HepG2 (cell line): ENCODE data around the gene ENTREP3. TPM values are rescaled to one million over a fixed set of nuclear protein-coding genes. Genes with fewer than 3 reads are reported as not detected.

ENCODE experiments used
- ATAC-seq: fragments of 200-7000 bp; cut with Tn5 transposase; 3 replicates; pipeline ENCODE4 v1.9.1; 2020; ENCODE audit warnings: mild to moderate bottlenecking, moderate library complexity
- BruUV-seq: library from RNA; stranded (reverse); fragments of 400-500 nt; replicated peaks from 2 replicates; lab custom pipeline; 2021; lab: Mats Ljungman, UMichigan
- CTCF ChIA-PET: fragments of 300-600 bp; formaldehyde crosslinking; extraction: SDS; loops from one replicate; lab custom pipeline; 2021; ENCODE audit warnings: low total read pairs, inconsistent platforms, low intra/inter-chr PET ratio; lab: Yijun Ruan, JAX
- POLR2A ChIA-PET: fragments of 350-600 bp; sonication (Branson Sonifier 250); formaldehyde crosslinking; loops from one replicate; lab custom pipeline; 2020; ENCODE audit warnings: antibody characterized with exemption, inconsistent platforms; lab: Yijun Ruan, JAX
- DNase-seq: peaks from one replicate; pipeline ENCODE4 v3.0.0-alpha.2; 2015; ENCODE audit warnings: low spot score
- FAIRE-seq: peaks from 3 replicates; lab custom pipeline; 2011; peaks lifted over from hg19 to GRCh38; lab: Jason Lieb, UNC
- H2AFZ ChIP-seq: one replicate; pipeline ENCODE4 v1.6.1; 2011; ENCODE audit warnings: low read length, inconsistent platforms
- H3K27ac ChIP-seq: fragments of 300-600 bp; 3 replicates; pipeline ENCODE4 v1.8.0; 2011; ENCODE audit warnings: mixed run types, mild to moderate bottlenecking, mixed read lengths, low read length, inconsistent platforms; ENCODE audit not compliant: insufficient read depth; ENCODE audit errors: extremely low read length
- H3K27me3 ChIP-seq, 2 experiments: fragments of 200-600 bp in 1 of 2; 2 replicates in 1 of 2; 3 replicates in 1 of 2; pipeline versions ENCODE4 v1.6.0 to v1.8.0; 2011; ENCODE audit warnings: low read length in 2 of 2, mild to moderate bottlenecking in 2 of 2, moderate library complexity in 2 of 2, inconsistent platforms in 1 of 2; ENCODE audit not compliant: insufficient read depth in 2 of 2, control insufficient read depth in 1 of 2
- H3K36me3 ChIP-seq, 2 experiments: fragments of 200-600 bp in 1 of 2; replicated peaks in 1 of 2; 2 replicates in 1 of 2; 3 replicates in 1 of 2; pipeline versions ENCODE4 v1.5.1 to v1.8.0; 2011; ENCODE audit warnings: low read length in 2 of 2, inconsistent platforms in 1 of 2; ENCODE audit not compliant: insufficient read depth in 2 of 2, control insufficient read depth in 1 of 2
- H3K4me1 ChIP-seq: 2 replicates; pipeline ENCODE4 v1.5.1; 2012; ENCODE audit warnings: low read length, inconsistent platforms; ENCODE audit not compliant: insufficient read depth
- H3K4me2 ChIP-seq: 2 replicates; pipeline ENCODE4 v1.6.0; 2011; ENCODE audit warnings: low read depth, low read length, inconsistent platforms
- H3K4me3 ChIP-seq, 3 experiments: fragments of 200-600 bp in 1 of 3; sonication (generic), shearing (Covaris generic) in 1 of 3; replicated peaks in 1 of 3; 2 replicates each; pipeline ENCODE4 v1.5.1; 2011 to 2016; ENCODE audit warnings: low read length in 3 of 3, inconsistent platforms in 2 of 3, low read depth in 2 of 3, mild to moderate bottlenecking in 2 of 3, control low read depth in 1 of 3, mixed read lengths in 1 of 3; ENCODE audit not compliant: insufficient read depth in 1 of 3
- H3K79me2 ChIP-seq: one replicate; pipeline ENCODE4 v1.6.1; 2011; ENCODE audit warnings: low read length, inconsistent platforms; ENCODE audit not compliant: insufficient read depth
- H3K9ac ChIP-seq: 2 replicates; pipeline ENCODE4 v1.6.0; 2011; ENCODE audit warnings: mild to moderate bottlenecking, low read depth, low read length, inconsistent platforms; ENCODE audit not compliant: insufficient read depth
- H3K9me3 ChIP-seq: 2 replicates; pipeline ENCODE4 v1.5.1; 2012; ENCODE audit warnings: mild to moderate bottlenecking, low read length
- H4K20me1 ChIP-seq: 2 replicates; pipeline ENCODE4 v1.6.0; 2011; ENCODE audit warnings: inconsistent platforms, mild to moderate bottlenecking, low read length, moderate library complexity; ENCODE audit not compliant: insufficient read depth
- CEBPB ChIP-seq: IDR thresholded peaks from 2 replicates; pipeline ENCODE4 v1.6.1; 2011; ENCODE audit warnings: low read depth, low read length, improper control_type of control experiment, borderline replicate concordance
- ELF4 ChIP-seq: sonication (generic); formaldehyde crosslinking; IDR thresholded peaks from 2 replicates; pipeline ENCODE4 v1.5.0; 2020; ENCODE audit warnings: missing genetic modification reagents, mild to moderate bottlenecking, moderate library complexity, borderline replicate concordance
- TBX3 ChIP-seq: fragments of 450-650 bp; IDR thresholded peaks from 2 replicates; pipeline ENCODE4 v1.6.1; 2017; ENCODE audit warnings: antibody characterized with exemption, mild to moderate bottlenecking, inconsistent platforms, borderline replicate concordance
- ZFP36L2 ChIP-seq: sonication (generic); formaldehyde crosslinking; IDR thresholded peaks from 2 replicates; pipeline ENCODE4 v1.4.0; 2020; ENCODE audit warnings: missing genetic modification reagents
- ZNF772 ChIP-seq: sonication (generic); formaldehyde crosslinking; IDR thresholded peaks from 2 replicates; pipeline ENCODE4 v1.5.0; 2020; ENCODE audit warnings: mild to moderate bottlenecking, missing genetic modification reagents
- WGBS: methylation state at CpG from one replicate; pipeline ENCODE4 v1.1.6; 2017; ENCODE audit warnings: low lambda C conversion rate; 5-methylcytosine and 5-hydroxymethylcytosine counted together
- in situ Hi-C: cut with HindIII; loops from 2 replicates; pipeline ENCODE4 v1.10.0; 2017; ENCODE audit warnings: low pct_unique_long_range_greater_than_20kb; ENCODE audit not compliant: extremely low pct_ligation_motif_present
- intact Hi-C: fragments of 100-400 bp; cut with micrococcal nuclease; formaldehyde crosslinking; loops from one replicate; pipeline ENCODE4 v1.10.0; 2022; ENCODE audit not compliant: unreplicated experiment
- polyA plus RNA-seq, 8 experiments: library from polyadenylated mRNA; depleted of rRNA in 3 of 8; stranded (reverse) in 7 of 8; unstranded in 1 of 8; fragments of >200 nt; fragmentation: Illumina TruSeq in 4 of 8; extraction: Trizol in 4 of 8; gene quantifications; 2 replicates each; pipeline versions ENCODE4 v1.2.1 to v1.2.3, GENCODE V29; 2011 to 2016; ENCODE audit warnings: low read depth in 4 of 8, missing spikeins in 1 of 8, mixed read lengths in 1 of 8; ENCODE audit not compliant: insufficient read depth in 1 of 8
- total RNA-seq, 5 experiments: library from RNA; depleted of rRNA; stranded (reverse); fragments of >200 nt; fragmentation: Illumina TruSeq; extraction: Trizol; gene quantifications; 2 replicates each; pipeline ENCODE4 v1.2.3, GENCODE V29; 2016; ENCODE audit warnings: low read depth in 1 of 5
- TF ChIP-seq, protein P1 (sequence below): sonication (generic); formaldehyde crosslinking; IDR thresholded peaks from 2 replicates; pipeline ENCODE4 v1.5.1; 2020; ENCODE audit warnings: missing genetic modification reagents, mild to moderate bottlenecking, borderline replicate concordance
- TF ChIP-seq, protein P2 (sequence below): sonication (generic); formaldehyde crosslinking; IDR thresholded peaks from 2 replicates; pipeline ENCODE4 v1.5.0; 2020; ENCODE audit warnings: mild to moderate bottlenecking, missing genetic modification reagents

The ENTREP3 gene
- total and polyA plus RNA-seq, 2 of the 13 experiments (the other 11 are each of a cell fraction or from before 2014, with no cell fraction given): 4.1 to 9.9 TPM

DNA sequence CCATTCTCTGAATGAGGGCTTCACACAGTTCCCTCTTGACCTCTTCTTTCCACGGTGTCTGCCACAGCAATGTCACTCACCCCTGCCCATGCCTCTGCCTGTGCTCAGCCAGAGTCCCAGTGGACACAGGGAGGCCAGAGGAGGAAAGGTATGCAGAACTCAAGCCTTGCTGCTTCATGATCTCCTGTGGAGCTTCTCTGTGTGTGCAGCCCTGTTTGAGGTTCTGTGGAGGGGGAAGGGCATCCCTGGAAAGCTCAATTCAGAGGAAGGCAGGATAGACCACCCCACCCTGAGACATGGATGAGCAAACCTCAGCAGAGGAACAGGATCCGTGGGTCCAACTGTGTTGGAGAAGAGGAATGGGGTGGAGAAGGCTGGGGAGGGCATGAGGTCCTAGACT lies 24.0 kb upstream of the ENTREP3 start:
- TF ChIP-seq CEBPB: no peak
- TF ChIP-seq TBX3: no peak
- no peak for TF ChIP-seq ELF4 (CRISPR knock-in tag)
- TF ChIP-seq ZNF772: no peak
- TF ChIP-seq, protein P1, sequence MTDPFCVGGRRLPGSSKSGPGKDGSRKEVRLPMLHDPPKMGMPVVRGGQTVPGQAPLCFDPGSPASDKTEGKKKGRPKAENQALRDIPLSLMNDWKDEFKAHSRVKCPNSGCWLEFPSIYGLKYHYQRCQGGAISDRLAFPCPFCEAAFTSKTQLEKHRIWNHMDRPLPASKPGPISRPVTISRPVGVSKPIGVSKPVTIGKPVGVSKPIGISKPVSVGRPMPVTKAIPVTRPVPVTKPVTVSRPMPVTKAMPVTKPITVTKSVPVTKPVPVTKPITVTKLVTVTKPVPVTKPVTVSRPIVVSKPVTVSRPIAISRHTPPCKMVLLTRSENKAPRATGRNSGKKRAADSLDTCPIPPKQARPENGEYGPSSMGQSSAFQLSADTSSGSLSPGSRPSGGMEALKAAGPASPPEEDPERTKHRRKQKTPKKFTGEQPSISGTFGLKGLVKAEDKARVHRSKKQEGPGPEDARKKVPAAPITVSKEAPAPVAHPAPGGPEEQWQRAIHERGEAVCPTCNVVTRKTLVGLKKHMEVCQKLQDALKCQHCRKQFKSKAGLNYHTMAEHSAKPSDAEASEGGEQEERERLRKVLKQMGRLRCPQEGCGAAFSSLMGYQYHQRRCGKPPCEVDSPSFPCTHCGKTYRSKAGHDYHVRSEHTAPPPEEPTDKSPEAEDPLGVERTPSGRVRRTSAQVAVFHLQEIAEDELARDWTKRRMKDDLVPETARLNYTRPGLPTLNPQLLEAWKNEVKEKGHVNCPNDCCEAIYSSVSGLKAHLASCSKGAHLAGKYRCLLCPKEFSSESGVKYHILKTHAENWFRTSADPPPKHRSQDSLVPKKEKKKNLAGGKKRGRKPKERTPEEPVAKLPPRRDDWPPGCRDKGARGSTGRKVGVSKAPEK (CRISPR knock-in tag): no peak
- no peak for TF ChIP-seq ZFP36L2 (CRISPR knock-in tag)
- TF ChIP-seq, protein P2, sequence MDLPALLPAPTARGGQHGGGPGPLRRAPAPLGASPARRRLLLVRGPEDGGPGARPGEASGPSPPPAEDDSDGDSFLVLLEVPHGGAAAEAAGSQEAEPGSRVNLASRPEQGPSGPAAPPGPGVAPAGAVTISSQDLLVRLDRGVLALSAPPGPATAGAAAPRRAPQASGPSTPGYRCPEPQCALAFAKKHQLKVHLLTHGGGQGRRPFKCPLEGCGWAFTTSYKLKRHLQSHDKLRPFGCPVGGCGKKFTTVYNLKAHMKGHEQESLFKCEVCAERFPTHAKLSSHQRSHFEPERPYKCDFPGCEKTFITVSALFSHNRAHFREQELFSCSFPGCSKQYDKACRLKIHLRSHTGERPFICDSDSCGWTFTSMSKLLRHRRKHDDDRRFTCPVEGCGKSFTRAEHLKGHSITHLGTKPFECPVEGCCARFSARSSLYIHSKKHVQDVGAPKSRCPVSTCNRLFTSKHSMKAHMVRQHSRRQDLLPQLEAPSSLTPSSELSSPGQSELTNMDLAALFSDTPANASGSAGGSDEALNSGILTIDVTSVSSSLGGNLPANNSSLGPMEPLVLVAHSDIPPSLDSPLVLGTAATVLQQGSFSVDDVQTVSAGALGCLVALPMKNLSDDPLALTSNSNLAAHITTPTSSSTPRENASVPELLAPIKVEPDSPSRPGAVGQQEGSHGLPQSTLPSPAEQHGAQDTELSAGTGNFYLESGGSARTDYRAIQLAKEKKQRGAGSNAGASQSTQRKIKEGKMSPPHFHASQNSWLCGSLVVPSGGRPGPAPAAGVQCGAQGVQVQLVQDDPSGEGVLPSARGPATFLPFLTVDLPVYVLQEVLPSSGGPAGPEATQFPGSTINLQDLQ: no peak
- Histone ChIP-seq H3K4me1 (peaks cover 38% of the 10 kb centered on the region), H4K20me1 (no peaks in the 10 kb centered on the region), H3K27me3 (no peaks in the 10 kb centered on the region; a peak in 1 of 5 replicates), H3K9ac (no peak overlapping the region), H3K4me3 (no peak overlapping the region), H3K36me3 (no peaks in the 10 kb centered on the region; a peak in 1 of 5 replicates), H3K9me3 (no peaks in the 10 kb centered on the region), H3K79me2 (no peaks in the 10 kb centered on the region), H3K27ac (no peak overlapping the region), H2AFZ (no peak overlapping the region), H3K4me2 (no peak overlapping the region)
- FAIRE-seq (no peak), ATAC-seq (no peak), DNase-seq (no peak)
- POLR2A ChIA-PET: interaction anchor here (1.4 kb wide), 1 partner anchor 29 kb away, joined by 6 read pairs; no protein-coding TSS in a partner anchor
- intact Hi-C loops: loop anchor here (5.0 kb wide), 1 partner anchor 43 kb away; the partner anchor contains the start of gene RUSC1
- in situ Hi-C loops: loop anchor here (5.0 kb wide), 1 partner anchor 38 kb away; no protein-coding TSS in a partner anchor
- CTCF ChIA-PET: no interaction called here
- 91% methylated on average over 2 of the region's 2 CpGs for WGBS
- no TSS peak for BruUV-seq
